PC-9 (cell line): ENCODE results near the gene PKD2L1.

Source experiments
- CTCF ChIP-seq: fragments of 200-600 bp; sonication (generic); conservative IDR thresholded peaks from 2 replicates; pipeline ENCODE4 v1.6.1; 2017; ENCODE audit warnings: mixed run types, antibody characterized with exemption, mild to moderate bottlenecking, moderate library complexity
- EZH2 ChIP-seq: fragments of 200-600 bp; sonication (generic); IDR thresholded peaks from 2 replicates; pipeline ENCODE4 v1.8.0; 2017; ENCODE audit warnings: antibody characterized with exemption, low read depth

DNA sequence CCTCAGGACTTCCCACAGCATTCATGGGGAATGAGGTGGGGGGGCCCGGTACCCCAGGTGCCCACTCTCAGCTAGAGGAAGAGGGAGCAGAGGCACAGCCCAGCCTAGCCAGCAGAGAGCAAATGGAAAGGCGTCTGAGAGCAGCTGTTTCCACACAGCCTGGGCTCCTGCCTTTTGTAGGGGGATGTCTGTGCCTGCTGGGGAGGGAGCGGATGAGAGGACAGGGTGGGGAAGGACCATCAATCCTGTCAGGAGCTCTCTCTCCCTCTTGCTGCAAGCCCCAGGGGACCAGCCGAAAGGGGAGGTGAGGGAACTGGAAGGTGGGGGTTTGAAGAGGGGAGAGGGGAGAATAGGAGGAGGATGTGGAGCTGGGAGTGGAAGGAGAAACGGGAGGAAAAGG lies at the start of gene PKD2L1:
- TF ChIP-seq CTCF (no peak), EZH2 (no peak)
